ENCODE measurements around the gene FSCN2. TPM values are rescaled to one million over a fixed set of nuclear protein-coding genes. Genes with fewer than 3 reads are reported as not detected.

The FSCN2 gene, protein sequence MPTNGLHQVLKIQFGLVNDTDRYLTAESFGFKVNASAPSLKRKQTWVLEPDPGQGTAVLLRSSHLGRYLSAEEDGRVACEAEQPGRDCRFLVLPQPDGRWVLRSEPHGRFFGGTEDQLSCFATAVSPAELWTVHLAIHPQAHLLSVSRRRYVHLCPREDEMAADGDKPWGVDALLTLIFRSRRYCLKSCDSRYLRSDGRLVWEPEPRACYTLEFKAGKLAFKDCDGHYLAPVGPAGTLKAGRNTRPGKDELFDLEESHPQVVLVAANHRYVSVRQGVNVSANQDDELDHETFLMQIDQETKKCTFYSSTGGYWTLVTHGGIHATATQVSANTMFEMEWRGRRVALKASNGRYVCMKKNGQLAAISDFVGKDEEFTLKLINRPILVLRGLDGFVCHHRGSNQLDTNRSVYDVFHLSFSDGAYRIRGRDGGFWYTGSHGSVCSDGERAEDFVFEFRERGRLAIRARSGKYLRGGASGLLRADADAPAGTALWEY
- 3.3 TPM for total RNA-seq
- long read RNA-seq: 0 reads

DNA sequence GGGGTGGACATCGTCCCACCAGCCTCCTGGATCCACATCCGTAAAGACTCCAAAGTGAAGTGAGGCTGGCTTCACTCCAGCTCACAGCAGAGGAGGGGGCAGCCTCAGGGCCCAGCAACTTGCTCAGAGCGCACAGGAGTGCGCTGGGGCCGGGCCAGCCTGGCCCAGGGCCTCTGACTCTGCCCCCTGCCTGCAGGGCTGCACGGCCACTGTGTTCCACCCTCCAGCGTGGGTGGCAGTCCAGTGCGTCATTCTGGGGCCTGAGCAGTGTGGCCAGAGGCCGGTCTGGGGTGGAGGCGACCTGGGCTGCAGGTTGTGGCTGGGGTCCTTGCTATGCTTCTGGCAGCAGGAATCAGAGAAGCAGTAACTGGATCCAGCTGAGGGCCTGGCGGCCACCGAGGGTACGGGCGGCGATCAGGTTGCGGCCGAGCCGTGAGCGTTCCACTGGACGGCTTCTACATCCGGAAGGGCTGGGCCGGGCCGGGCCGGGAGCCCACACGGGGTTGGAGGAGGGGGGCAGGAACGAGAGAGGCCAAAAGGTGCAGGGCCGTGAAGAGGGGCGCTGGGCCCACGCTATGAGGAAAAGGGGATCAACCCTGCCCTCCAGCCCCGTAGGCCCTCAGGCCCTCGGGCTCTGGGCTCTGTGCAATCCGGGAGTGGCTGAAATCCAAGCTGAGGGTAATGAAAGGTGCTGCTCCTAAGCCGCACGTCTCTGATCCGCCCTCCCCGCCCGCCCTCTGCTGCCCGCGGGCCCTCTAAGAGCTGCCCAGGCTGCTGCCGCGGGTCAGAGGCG is at the start of gene FSCN2:
FSCN2 (plus strand) TSS at position 787 of the 793 bp plus-strand sequence. CDS start 155 bp downstream, outside the sequence.
- TF ChIP-seq, protein P1, sequence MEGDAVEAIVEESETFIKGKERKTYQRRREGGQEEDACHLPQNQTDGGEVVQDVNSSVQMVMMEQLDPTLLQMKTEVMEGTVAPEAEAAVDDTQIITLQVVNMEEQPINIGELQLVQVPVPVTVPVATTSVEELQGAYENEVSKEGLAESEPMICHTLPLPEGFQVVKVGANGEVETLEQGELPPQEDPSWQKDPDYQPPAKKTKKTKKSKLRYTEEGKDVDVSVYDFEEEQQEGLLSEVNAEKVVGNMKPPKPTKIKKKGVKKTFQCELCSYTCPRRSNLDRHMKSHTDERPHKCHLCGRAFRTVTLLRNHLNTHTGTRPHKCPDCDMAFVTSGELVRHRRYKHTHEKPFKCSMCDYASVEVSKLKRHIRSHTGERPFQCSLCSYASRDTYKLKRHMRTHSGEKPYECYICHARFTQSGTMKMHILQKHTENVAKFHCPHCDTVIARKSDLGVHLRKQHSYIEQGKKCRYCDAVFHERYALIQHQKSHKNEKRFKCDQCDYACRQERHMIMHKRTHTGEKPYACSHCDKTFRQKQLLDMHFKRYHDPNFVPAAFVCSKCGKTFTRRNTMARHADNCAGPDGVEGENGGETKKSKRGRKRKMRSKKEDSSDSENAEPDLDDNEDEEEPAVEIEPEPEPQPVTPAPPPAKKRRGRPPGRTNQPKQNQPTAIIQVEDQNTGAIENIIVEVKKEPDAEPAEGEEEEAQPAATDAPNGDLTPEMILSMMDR (IDR thresholded peaks at IDR 0.05): no peak
- DNase-seq (peak; percentile 59), ATAC-seq (peak; percentile 71 to 87)
- Histone ChIP-seq H3K9me3 (no peaks in the 10 kb centered on the region), H3K27ac (no peak within 1 kb of the TSS), H3K27me3 (ENCODE audit: low read depth) (peaks cover 49% of the 10 kb centered on the region), H3K4me1 (peaks cover 9% of the 10 kb centered on the region), H3K4me3 (peak within 1 kb of the TSS; percentile 25), H3K36me3 (no peaks in the 10 kb centered on the region)
- intact Hi-C loops (cut with DNase I): no loop called here

DNA sequence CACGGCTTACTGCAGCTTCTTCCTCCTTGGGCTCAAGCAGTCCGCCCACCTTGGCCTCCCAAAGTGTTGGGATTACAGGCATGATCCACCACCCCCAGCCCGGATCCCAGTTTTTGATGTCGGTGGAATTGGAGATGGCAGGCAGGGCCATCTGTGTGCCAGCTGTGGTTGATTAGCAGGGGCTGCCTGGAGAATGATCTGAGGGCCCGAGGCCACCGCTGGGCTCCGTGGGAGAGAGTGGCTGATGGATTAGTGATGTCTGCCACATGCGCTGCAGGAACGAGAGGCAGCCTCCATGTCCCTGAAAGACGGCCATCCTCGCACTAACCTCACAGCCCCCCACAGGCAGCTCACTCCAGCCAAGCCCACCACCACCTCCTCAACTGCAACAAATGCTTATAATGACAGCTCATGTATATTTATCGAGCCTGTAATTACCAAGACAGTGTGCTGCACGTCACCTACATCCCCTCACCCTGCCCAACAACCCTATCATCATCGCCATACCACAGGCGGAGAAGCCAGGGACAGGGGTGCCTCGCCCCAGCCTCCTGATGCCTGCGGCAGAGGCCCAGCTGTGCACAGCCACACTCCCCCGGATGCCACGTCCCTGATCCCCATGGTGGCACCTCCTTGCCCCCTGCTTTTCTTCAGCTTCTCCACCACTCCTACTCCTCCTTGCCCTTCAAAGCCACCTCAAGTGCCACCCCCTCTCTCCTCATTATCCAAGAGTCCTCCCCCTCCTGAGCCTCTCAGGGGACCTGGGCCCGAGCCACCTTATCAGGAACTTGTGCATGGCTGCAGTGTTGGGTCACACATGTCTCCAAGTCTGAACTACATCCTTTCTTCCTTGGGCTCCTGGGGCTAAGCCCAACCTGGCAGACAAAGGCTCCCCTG is 48.8 kb upstream of the FSCN2 start:
- Histone ChIP-seq H3K27ac (no peak overlapping the region), H3K9me3 (no peaks in the 10 kb centered on the region), H3K36me3 (no peaks in the 10 kb centered on the region), H3K4me1 (peaks cover 18% of the 10 kb centered on the region), H3K27me3 (ENCODE audit: low read depth) (peaks cover 7% of the 10 kb centered on the region), H3K4me3 (no peak overlapping the region)
- ATAC-seq (no peak), DNase-seq (no peak)
- intact Hi-C loops (cut with DNase I): no loop called here
- TF ChIP-seq, protein P1 (IDR thresholded peaks at IDR 0.05): no peak

DNA sequence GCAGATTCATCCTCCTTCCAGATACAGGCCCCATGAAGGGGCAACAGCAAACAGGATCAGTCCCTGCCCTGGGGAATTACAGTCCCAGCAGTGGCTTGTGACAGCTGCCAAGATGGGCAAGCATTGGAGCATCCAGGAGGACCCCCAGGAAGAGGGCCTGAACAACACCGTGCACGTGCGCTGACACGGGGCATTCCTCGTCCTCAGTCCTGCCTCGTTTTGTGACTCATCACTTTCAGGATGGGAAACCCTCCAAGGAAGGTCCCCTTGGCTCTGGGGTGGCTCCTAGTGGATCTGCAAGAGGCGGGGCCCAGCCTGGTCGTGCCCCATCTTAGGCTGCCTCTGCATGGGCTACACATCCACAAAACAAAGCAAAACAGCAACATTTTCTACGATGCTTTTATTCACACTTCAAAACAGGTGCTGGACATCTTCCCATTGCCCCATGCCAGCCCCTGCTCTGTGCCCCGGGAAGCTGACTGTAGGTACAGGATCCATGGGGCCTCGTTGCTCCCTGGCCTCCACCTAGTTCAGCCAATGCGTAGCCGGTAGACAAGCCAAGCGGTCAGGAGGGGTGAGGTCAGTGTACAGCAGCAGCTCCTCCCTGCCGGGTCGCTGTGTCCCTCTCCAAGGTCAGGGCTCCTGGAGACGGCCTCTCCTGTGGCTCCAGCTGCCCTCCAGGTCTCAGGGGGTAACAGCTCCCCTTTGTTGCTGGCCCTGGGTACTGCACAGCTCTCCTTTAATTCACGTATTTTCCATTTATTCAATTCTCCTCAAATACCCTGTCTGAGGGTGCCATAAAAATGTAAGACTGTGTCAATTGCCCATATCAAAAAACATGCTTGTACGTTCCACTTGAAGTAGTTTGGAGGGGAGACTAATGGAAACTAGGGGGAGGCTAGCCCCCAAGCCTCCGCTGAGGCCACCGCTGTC is 47.8 kb upstream of the FSCN2 start:
- ATAC-seq: no peak
- H3K9me3 ChIP-seq: no peaks in the 10 kb centered on the region

GRCh38 chr17:81481073-81481799 is 46.9 kb upstream of the FSCN2 start:
- peaks cover 22% of the 10 kb centered on the region for H3K4me1 ChIP-seq
- H3K36me3 ChIP-seq: no peaks in the 10 kb centered on the region
- H3K9me3 ChIP-seq: no peaks in the 10 kb centered on the region
- TF ChIP-seq, protein P1 (IDR thresholded peaks at IDR 0.05): no peak
- no peak overlapping the region for H3K27ac ChIP-seq
- peak; percentile 80 for ATAC-seq
- H3K27me3 ChIP-seq (ENCODE audit: low read depth): peaks cover 7% of the 10 kb centered on the region
- intact Hi-C loops (cut with DNase I): no loop called here
- peak overlapping the region; percentile 50 for H3K4me3 ChIP-seq
- peak; percentile 73 for DNase-seq

More for the DNA sequence above, 47.8 kb upstream of the FSCN2 start:
- Histone ChIP-seq H3K4me3 (no peak overlapping the region), H3K27me3 (ENCODE audit: low read depth) (peaks cover 7% of the 10 kb centered on the region), H3K4me1 (peaks cover 22% of the 10 kb centered on the region), H3K27ac (no peak overlapping the region), H3K36me3 (no peaks in the 10 kb centered on the region)
- intact Hi-C loops (cut with DNase I): no loop called here
- DNase-seq: no peak
- TF ChIP-seq, protein P1 (IDR thresholded peaks at IDR 0.05): no peak
